ENCODE data around the gene SSR1.

SSR1 gene

GRCh38 chr6:7241160-7241559, 71.8 kb downstream of the SSR1 start:
- DNase-seq = no peak

- no peak for DNase-seq
Measured at GRCh38 chr6:7240351-7240750, 72.6 kb downstream of the SSR1 start.

GRCh38 chr6:7239590-7239948, 73.4 kb downstream of the SSR1 start:
- DNase-seq = no peak

GRCh38 chr6:7238900-7239589, 74.0 kb downstream of the SSR1 start:
- DNase-seq = peak in 46 of 58 donors; percentile 10 to 82 (median 33)

GRCh38 chr6:7238526-7238899, 74.5 kb downstream of the SSR1 start:
- no peak for DNase-seq

GRCh38 chr6:7237653-7238188, 75.3 kb downstream of the SSR1 start:
- no peak for DNase-seq

GRCh38 chr6:7236306-7237209, 76.4 kb downstream of the SSR1 start:
- DNase-seq = no peak

GRCh38 chr6:7235712-7236305, 77.2 kb downstream of the SSR1 start:
- no peak for DNase-seq

- DNase-seq = no peak
Measured at GRCh38 chr6:7234547-7234946, 78.5 kb downstream of the SSR1 start.

- no peak for DNase-seq
Measured at GRCh38 chr6:7232351-7232750, 80.6 kb downstream of the SSR1 start.

GRCh38 chr6:7230956-7231713, 81.9 kb downstream of the SSR1 start:
- DNase-seq = no peak

- DNase-seq = no peak
Measured at GRCh38 chr6:7230327-7230691, 82.7 kb downstream of the SSR1 start.

- no peak for DNase-seq
Measured at GRCh38 chr6:7229376-7230326, 83.3 kb downstream of the SSR1 start.

GRCh38 chr6:7228662-7229375, 84.2 kb downstream of the SSR1 start:
- no peak for DNase-seq

- no peak for DNase-seq
Measured at GRCh38 chr6:7224731-7225130, 88.3 kb downstream of the SSR1 start.

GRCh38 chr6:7222197-7222596, 90.8 kb downstream of the SSR1 start:
- DNase-seq = no peak

- no peak for DNase-seq
Measured at GRCh38 chr6:7219310-7219709, 93.7 kb downstream of the SSR1 start.

GRCh38 chr6:7218406-7218988, 94.5 kb downstream of the SSR1 start:
- no peak for DNase-seq

Measured in anterior cingulate cortex (tissue), 58 donors.